Retinal pigment epithelial cell (primary cell): ENCODE measurements around the gene LIN52.

Source experiments
- DNase-seq: peaks from one replicate; pipeline ENCODE4 v3.0.0-alpha.2; 2010; ENCODE audit warnings: low read depth
- H3K4me3 ChIP-seq: 2 replicates; pipeline ENCODE4 v1.5.1; 2011; ENCODE audit warnings: mild to moderate bottlenecking, low read length, control low read depth, moderate library complexity
- TF ChIP-seq, protein P1 (sequence below): conservative IDR thresholded peaks from 2 replicates; pipeline ENCODE4 v1.5.1; 2011; ENCODE audit warnings: low read depth, low read length, control low read depth, inconsistent platforms

LIN52 gene

DNA sequence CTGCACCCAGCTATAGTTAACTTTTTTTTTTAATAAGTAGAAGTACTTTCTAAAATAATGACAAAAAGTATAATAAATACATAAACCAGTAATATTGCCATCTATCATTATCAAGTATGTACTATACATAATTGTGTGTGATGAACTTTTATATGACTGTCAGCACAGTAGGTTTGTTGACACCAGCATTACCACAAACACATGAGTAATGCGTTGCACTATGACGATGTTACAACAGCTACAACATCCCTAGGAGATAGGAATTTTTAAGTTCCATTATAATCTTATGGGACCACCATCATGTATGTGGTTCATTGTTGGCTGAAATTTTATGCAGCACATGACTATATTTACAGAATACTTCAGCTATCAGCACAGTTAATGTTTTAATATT, 91.6 kb downstream of the LIN52 start:
- TF ChIP-seq, protein P1, sequence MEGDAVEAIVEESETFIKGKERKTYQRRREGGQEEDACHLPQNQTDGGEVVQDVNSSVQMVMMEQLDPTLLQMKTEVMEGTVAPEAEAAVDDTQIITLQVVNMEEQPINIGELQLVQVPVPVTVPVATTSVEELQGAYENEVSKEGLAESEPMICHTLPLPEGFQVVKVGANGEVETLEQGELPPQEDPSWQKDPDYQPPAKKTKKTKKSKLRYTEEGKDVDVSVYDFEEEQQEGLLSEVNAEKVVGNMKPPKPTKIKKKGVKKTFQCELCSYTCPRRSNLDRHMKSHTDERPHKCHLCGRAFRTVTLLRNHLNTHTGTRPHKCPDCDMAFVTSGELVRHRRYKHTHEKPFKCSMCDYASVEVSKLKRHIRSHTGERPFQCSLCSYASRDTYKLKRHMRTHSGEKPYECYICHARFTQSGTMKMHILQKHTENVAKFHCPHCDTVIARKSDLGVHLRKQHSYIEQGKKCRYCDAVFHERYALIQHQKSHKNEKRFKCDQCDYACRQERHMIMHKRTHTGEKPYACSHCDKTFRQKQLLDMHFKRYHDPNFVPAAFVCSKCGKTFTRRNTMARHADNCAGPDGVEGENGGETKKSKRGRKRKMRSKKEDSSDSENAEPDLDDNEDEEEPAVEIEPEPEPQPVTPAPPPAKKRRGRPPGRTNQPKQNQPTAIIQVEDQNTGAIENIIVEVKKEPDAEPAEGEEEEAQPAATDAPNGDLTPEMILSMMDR: no peak
- no peak overlapping the region for H3K4me3 ChIP-seq
- DNase-seq: no peak

DNA sequence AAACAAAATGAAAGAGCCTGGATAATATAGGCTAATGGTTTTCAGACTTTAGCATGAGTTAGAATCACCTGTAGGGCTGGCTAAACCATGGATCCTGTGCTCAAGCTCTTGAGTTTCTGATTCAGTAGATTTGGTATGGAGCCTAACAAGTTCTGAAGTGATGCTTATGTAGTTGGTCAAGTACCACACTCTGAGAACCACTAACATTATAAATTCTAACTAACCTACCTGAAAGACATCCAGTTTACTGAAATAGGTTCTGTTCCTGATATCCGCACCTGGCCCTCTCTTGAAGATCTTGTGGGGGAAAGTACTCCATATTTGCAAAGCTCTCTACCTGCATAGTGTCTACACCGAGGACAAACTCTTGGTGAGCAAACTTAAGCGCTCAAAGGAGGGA, 95.1 kb downstream of the LIN52 start:
- TF ChIP-seq, protein P1: no peak
- no peak for DNase-seq

GRCh38 chr14:74190927-74191575, 106.3 kb downstream of the LIN52 start:
- TF ChIP-seq, protein P1: no peak
- DNase-seq: no peak
- no peak overlapping the region for H3K4me3 ChIP-seq

More for the DNA sequence above, 95.1 kb downstream of the LIN52 start:
- no peak overlapping the region for H3K4me3 ChIP-seq

- no peak for DNase-seq
- no peak overlapping the region for H3K4me3 ChIP-seq
Observed at GRCh38 chr14:74194506-74195274, 109.9 kb downstream of the LIN52 start.

GRCh38 chr14:74195623-74196022, 110.9 kb downstream of the LIN52 start:
- no peak for DNase-seq
- H3K4me3 ChIP-seq: no peak overlapping the region
- TF ChIP-seq, protein P1: no peak

More at GRCh38 chr14:74194506-74195274, 109.9 kb downstream of the LIN52 start:
- TF ChIP-seq, protein P1: no peak

GRCh38 chr14:74198441-74199234, 113.9 kb downstream of the LIN52 start:
- no peak for DNase-seq
- no peak overlapping the region for H3K4me3 ChIP-seq
- TF ChIP-seq, protein P1: no peak
